ENCODE data around the gene EIF3B. TPM values are rescaled to one million over a fixed set of nuclear protein-coding genes. Genes with fewer than 3 reads are reported as not detected.
A peak's percentile ranks its signal among the peaks of the same experiment; 100 is the strongest.
"Not testable (repeated sequence)": the region's sequence is repeated elsewhere in the genome, so short reads cannot be mapped to it uniquely, and the experiment has no call there.

EIF3B gene
- total RNA-seq, 1 experiment from 2014 or later, result 319 TPM

DNA sequence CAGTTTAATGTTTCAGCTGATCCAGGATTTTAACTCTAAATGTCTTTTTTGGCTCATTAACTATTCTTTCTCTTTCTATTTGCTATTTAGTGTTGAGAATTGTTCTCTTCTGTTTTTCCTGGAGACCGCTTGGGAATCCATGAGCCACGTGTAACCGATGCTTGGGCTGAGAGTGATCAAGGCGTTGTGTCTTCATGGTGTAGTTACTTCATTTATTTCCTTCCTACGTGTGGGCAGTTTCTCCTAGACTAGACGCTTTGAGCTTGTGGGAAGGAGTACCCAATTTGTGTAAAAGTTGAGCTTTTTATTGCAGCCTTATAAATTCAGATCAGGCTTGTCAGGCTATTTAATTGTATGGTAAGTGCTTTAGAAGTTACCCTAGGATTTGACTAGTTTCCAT, 2.9 kb downstream of the EIF3B start:
- Histone ChIP-seq H3K4me3 (ENCODE audit: insufficient read depth, low read depth, low read length) (no peak overlapping the region), H3K27me3 (ENCODE audit: control insufficient read depth, insufficient read depth, low read length) (no peaks in the 10 kb centered on the region), H3K36me3 (replicated peaks; ENCODE audit: control insufficient read depth, insufficient read depth, low read length) (peaks cover 20% of the 10 kb centered on the region)
- DNase-seq, result no peak

DNA sequence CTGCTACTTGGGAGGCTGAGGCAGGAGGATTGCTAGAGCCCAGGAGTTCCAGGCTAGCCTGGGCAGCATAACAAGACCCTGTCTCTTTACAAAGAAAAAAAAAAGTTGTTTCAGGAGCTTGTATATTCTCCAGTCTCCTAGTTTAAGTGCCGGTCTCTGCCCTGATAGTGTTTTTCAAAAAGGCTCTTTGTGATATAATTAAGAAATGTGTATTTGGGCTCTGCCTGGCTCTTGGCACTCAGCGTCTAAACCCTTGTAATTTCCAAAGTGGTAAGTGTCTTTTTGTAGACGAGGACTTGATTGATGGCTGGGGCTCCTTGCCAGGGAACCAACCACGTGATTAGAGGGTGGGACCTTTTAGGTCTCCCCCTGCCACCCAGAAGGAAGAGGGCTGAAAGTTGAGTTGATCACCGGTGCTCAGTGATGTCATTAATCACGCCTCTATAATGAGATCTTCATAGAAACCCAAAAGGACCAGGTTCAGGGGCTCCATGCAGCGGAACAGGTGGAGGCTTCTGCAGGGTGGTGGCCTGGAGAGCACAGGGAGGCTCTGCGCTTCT, 4.4 kb downstream of the EIF3B start:
- H3K36me3 ChIP-seq (replicated peaks; ENCODE audit: control insufficient read depth, insufficient read depth, low read length), result peaks cover 31% of the 10 kb centered on the region
- DNase-seq, result peak; percentile 37
- no peak overlapping the region for H3K4me3 ChIP-seq (ENCODE audit: insufficient read depth, low read depth, low read length)
- H3K27me3 ChIP-seq (ENCODE audit: control insufficient read depth, insufficient read depth, low read length), result no peaks in the 10 kb centered on the region

DNA sequence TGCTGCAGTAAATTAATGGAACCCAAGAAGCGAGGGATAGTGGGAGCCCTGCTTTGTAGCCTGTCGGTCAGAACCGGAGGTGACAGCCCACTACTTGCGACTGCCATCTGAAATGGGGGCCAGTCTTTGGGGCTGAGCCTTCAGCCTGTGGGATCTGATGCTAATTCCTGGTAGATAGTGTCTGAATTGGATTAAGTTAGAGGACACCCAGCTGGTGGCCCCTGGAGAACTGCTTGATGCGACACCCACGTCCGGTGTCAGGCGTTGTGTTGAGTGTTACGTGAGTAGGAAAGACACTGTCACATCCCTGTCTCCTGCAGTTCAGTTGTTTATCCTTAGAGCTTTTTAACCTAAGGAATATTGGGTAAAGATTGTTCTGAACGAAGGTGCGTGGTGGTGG, 5.0 kb downstream of the EIF3B start:
- DNase-seq, result no peak
- H3K36me3 ChIP-seq (replicated peaks; ENCODE audit: control insufficient read depth, insufficient read depth, low read length), result peaks cover 37% of the 10 kb centered on the region
- H3K4me3 ChIP-seq (ENCODE audit: insufficient read depth, low read depth, low read length), result no peak overlapping the region

GRCh38 chr7:2360796-2361195, 6.2 kb downstream of the EIF3B start:
- Histone ChIP-seq H3K4me3 (ENCODE audit: insufficient read depth, low read depth, low read length) (no peak overlapping the region), H3K27me3 (ENCODE audit: control insufficient read depth, insufficient read depth, low read length) (no peaks in the 10 kb centered on the region), H3K36me3 (replicated peaks; ENCODE audit: control insufficient read depth, insufficient read depth, low read length) (peaks cover 46% of the 10 kb centered on the region)
- no peak for DNase-seq

More for the DNA sequence above, 5.0 kb downstream of the EIF3B start:
- H3K27me3 ChIP-seq (ENCODE audit: control insufficient read depth, insufficient read depth, low read length), result no peaks in the 10 kb centered on the region

GRCh38 chr7:2362385-2363088, 7.9 kb downstream of the EIF3B start:
- DNase-seq, result no peak
- H3K4me3 ChIP-seq (ENCODE audit: insufficient read depth, low read depth, low read length), result no peak overlapping the region
- H3K27me3 ChIP-seq (ENCODE audit: control insufficient read depth, insufficient read depth, low read length), result no peaks in the 10 kb centered on the region
- peaks cover 55% of the 10 kb centered on the region for H3K36me3 ChIP-seq (replicated peaks; ENCODE audit: control insufficient read depth, insufficient read depth, low read length)

GRCh38 chr7:2369139-2369538, 14.5 kb downstream of the EIF3B start:
- Histone ChIP-seq H3K36me3 (replicated peaks; ENCODE audit: control insufficient read depth, insufficient read depth, low read length) (peaks cover 72% of the 10 kb centered on the region), H3K4me3 (ENCODE audit: insufficient read depth, low read depth, low read length) (no peak overlapping the region), H3K27me3 (ENCODE audit: control insufficient read depth, insufficient read depth, low read length) (no peaks in the 10 kb centered on the region)
- DNase-seq, result peak; percentile 14

GRCh38 chr7:2371329-2371728, 16.7 kb downstream of the EIF3B start:
- peaks cover 71% of the 10 kb centered on the region for H3K36me3 ChIP-seq (replicated peaks; ENCODE audit: control insufficient read depth, insufficient read depth, low read length)
- no peaks in the 10 kb centered on the region for H3K27me3 ChIP-seq (ENCODE audit: control insufficient read depth, insufficient read depth, low read length)
- H3K4me3 ChIP-seq (ENCODE audit: insufficient read depth, low read depth, low read length), result no peak overlapping the region
- DNase-seq, result no peak

- Histone ChIP-seq H3K36me3 (replicated peaks; ENCODE audit: control insufficient read depth, insufficient read depth, low read length) (peaks cover 72% of the 10 kb centered on the region), H3K27me3 (ENCODE audit: control insufficient read depth, insufficient read depth, low read length) (no peaks in the 10 kb centered on the region), H3K4me3 (ENCODE audit: insufficient read depth, low read depth, low read length) (no peak overlapping the region)
- DNase-seq, result no peak
Measured at GRCh38 chr7:2372724-2373123, 18.1 kb downstream of the EIF3B start.

DNA sequence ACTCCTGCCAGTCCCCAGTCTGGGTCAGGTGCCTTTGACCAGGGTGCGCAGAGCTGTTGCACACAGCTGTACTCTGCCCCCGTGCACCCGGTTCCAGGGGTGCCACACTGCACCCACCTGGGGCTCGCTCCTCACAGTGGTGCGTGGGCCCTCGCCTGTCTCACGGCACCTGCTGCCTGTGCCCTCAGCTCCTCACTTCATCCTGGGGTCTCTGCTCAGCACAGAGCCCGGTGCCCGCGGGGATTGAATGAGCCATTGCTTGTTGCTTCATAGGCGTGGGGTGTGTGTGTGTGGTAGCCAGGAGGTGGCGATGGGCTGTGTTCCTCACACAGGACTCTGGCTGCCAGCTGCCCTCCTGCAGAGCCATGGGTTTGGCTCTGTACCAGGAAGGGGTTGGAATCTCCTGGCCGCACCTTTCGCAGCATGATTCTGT, 18.5 kb downstream of the EIF3B start:
- Histone ChIP-seq H3K36me3 (replicated peaks; ENCODE audit: control insufficient read depth, insufficient read depth, low read length) (peaks cover 71% of the 10 kb centered on the region), H3K27me3 (ENCODE audit: control insufficient read depth, insufficient read depth, low read length) (no peaks in the 10 kb centered on the region), H3K4me3 (ENCODE audit: insufficient read depth, low read depth, low read length) (no peak overlapping the region)
- DNase-seq, result no peak

DNA sequence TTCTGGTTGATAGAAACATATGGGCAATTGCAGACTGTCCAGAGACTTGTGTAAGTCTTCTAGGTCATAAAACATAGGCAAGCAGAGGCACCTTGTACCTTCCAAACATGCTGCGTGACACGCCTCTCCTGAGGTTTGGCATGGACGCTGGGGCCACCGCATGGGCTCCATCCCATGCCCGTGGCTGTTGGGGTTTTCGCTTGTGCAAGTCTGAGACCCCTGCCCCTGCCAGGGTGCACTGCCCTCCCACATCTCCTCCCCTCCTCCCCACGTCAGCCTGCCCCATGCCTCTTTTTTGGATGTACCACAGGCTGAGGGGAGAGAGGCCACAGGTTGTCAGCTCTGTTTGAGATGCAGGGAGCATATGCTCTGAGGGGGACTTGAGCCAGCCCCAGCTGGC, 19.0 kb downstream of the EIF3B start:
- peak; percentile 39 for DNase-seq
- Histone ChIP-seq H3K27me3 (ENCODE audit: control insufficient read depth, insufficient read depth, low read length) (no peaks in the 10 kb centered on the region), H3K4me3 (ENCODE audit: insufficient read depth, low read depth, low read length) (no peak overlapping the region), H3K36me3 (replicated peaks; ENCODE audit: control insufficient read depth, insufficient read depth, low read length) (peaks cover 73% of the 10 kb centered on the region)

GRCh38 chr7:2374401-2374800, 19.8 kb downstream of the EIF3B start:
- DNase-seq, result peak; percentile 44
- H3K4me3 ChIP-seq (ENCODE audit: insufficient read depth, low read depth, low read length), result no peak overlapping the region
- H3K27me3 ChIP-seq (ENCODE audit: control insufficient read depth, insufficient read depth, low read length), result no peaks in the 10 kb centered on the region
- H3K36me3 ChIP-seq (replicated peaks; ENCODE audit: control insufficient read depth, insufficient read depth, low read length), result peaks cover 72% of the 10 kb centered on the region

DNA sequence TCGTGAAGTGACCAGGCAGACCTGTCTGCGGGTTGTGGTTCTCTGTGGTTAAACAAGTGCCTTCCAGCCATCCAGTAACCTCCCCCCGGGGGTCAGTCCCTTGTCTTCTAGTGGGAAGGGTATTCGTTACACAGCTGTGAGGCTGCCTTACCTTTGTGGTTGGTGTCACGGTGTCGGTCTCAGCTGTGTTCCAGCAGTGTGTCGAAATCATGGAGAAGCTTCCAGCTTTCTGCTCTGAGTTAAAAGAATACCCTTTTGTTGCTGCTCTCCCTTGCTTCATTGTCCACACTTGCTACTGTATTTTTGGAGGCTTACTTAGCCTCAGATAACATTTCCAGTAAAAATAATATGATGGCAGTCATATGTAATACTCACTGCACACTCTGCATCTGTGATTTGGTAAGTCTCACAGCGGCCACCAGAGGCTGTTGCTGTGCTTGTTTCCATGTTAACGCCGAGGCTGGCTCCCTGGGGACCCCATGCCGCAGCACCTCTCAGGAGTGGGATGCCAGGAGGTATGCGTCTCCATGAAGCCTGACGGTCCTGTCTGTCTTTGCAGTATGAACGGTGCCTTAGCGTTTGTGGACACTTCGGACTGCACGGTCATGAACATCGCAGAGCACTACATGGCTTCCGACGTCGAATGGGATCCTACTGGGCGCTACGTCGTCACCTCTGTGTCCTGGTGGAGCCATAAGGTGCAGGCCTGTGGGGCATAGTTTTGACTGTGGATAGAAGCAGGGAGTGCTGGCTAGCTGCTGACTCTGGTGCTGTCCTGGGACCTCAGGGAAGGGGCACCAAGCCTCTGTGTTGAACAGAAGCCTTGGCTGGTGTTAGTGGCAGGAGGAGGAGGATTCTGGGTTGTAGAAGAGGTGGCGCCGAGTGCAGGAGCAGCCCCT, 20.5 kb downstream of the EIF3B start:
- no peak for DNase-seq
- Histone ChIP-seq H3K4me3 (ENCODE audit: insufficient read depth, low read depth, low read length) (no peak overlapping the region), H3K36me3 (replicated peaks; ENCODE audit: control insufficient read depth, insufficient read depth, low read length) (peaks cover 76% of the 10 kb centered on the region)

GRCh38 chr7:2376351-2377154, 21.9 kb downstream of the EIF3B start:
- Histone ChIP-seq H3K4me3 (ENCODE audit: insufficient read depth, low read depth, low read length) (no peak overlapping the region), H3K36me3 (replicated peaks; ENCODE audit: control insufficient read depth, insufficient read depth, low read length) (peaks cover 76% of the 10 kb centered on the region), H3K27me3 (ENCODE audit: control insufficient read depth, insufficient read depth, low read length) (no peaks in the 10 kb centered on the region)
- DNase-seq, result no peak

More for the DNA sequence above, 20.5 kb downstream of the EIF3B start:
- H3K27me3 ChIP-seq (ENCODE audit: control insufficient read depth, insufficient read depth, low read length), result no peaks in the 10 kb centered on the region

DNA sequence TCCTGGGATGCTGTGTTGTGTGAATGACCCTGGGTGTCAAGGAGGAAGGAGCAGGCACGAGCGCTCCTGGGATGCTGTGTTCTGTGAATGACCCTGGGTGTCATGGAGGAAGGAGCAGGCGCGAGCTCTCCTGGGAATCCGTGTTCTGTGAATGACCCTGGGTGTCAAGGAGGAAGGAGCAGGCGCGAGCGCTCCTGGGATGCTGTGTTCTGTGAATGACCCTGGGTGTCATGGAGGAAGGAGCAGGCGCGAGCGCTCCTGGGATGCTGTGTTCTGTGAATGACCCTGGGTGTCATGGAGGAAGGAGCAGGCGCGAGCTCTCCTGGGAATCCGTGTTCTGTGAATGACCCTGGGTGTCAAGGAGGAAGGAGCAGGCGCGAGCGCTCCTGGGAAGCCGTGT, 22.9 kb downstream of the EIF3B start:
- H3K27me3 ChIP-seq (ENCODE audit: control insufficient read depth, insufficient read depth, low read length); H3K4me3 ChIP-seq (ENCODE audit: insufficient read depth, low read depth, low read length); DNase-seq: not testable (repeated sequence)
- peaks cover 68% of the 10 kb centered on the region for H3K36me3 ChIP-seq (replicated peaks; ENCODE audit: control insufficient read depth, insufficient read depth, low read length)

Measured in H7 (cell line).